Stimulated activated CD4-positive, alpha-beta T cell treated with anti-CD3 and anti-CD28 coated beads, Interleukin-1b, Interleukin-23, amount 100 ng/mL, for 4 hours (primary cell): Measurements from ENCODE around the gene TGFBRAP1.

Source experiments
- DNase-seq, 2 donors: peaks; one replicate each; pipeline ENCODE4 v3.0.0-alpha.2; 2020; ENCODE audit warnings: low read depth in 2 of 2

TGFBRAP1 gene

DNA sequence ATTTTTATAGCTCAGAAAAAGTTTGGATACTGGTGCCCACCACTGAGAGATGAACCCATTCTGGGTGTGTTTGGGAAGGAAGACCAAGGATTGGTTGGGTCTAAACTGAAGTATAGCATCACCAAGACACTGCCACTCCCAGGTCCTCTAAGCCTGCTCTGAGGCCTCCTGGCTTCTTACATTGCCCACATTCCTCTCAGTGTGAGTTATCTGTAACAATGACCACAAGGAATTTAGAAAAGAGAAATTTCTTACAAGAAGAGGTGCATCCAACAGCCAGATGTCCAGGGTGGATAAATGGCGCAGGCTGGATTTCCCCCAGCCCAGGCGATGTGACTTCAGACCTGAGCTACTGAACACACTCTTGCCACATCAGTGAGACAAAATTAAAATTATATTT is 89.6 kb downstream of the TGFBRAP1 start:
- DNase-seq = no peak

DNA sequence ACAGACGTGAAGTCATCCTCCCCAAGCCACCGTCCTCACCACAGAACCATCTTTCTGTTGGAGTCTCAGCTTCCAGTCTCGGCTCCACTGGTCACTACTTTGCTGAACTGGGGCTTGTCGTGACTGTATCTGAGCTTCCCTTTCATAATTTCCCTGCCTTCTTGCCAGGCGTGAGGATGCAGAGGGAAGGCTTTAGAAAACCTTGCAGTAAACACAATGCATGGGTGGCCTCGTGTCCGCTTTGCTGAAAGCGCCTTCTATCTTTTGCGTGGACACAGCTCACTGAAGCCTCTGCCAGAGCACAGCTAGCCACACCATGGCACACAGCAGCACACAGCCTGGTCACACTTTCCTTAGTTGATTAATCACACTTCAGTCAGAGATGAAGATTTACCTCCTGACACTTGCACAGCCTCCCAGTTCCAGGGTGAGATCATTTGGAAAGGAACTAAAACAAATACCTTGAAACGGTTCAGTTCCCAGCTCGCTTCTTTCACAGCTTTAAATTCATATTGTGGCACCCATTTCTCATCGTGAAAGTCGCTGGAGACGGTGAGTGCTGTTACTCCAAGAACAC is 90.8 kb downstream of the TGFBRAP1 start:
- DNase-seq = no peak

DNA sequence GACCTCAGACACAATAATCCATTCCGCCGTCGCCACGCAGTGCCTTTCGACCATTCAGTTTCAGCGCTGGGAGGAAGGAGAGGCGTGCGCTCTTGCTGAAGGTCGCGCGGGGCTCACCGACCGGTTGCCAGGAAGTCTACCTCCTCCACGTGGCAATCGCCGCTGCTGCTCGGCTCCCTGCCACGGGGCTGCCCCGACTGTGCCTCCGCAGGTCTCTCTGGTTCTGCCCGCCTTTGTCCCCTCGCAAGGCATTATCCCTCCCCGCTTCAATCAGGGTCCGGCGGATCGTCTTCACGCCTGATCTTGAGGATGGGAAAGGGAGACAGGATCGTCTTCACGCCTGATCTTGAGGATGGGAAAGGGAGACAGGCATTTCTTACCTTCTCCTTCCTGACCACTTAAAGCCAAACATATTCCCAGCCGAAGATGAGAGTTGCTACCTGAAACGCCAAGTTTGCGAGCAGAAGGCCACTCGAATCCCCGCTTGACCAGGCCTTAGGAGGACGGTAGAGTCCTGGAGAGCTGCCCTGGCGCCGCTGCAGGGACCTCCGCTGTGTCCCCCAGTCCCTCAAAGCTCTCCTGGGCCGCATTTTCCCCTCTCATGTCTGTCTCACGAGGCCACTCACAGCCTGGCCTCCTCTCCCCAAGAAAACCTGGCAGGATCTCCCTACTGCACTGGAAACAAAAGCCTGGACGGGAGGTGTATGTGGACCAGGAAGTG is 92.3 kb downstream of the TGFBRAP1 start:
- peak in 1 of 2 donors; percentile 15 for DNase-seq

- no peak for DNase-seq
Observed at GRCh38 chr2:105236060-105236424, 93.5 kb downstream of the TGFBRAP1 start.

DNA sequence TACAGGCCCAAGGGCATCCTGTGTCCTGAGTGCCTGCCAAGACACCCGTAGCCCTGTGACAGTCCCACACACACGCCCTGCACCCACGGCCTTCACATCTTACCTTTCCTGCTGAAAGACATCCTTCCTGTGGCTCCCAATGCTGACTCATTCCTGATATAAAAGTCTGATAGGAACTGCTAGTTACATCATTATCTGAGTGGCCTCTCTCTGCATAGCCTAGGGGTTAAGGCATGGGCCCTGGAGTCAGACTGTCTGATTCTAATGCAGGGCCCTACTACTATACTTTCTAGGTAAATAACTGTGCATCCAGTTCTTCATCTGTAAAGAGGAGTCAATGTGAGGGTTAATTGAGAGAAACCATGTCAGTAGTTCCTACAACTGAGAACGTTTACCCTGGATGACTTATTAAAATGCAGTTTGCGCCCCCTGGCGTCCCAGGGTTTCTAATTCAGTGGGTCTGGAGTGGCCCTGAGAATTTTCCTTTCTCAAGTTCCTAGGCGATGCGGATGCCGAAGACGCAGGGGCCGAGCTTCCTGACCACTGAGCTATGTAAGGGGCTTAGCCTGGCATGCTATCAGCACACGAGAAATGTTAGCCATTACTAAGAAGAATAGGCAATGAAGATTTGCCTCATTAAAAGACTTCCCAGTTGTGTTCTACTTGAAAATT is 94.0 kb downstream of the TGFBRAP1 start:
- DNase-seq = peak; percentile 43 to 60

GRCh38 chr2:105231232-105231619 is 98.3 kb downstream of the TGFBRAP1 start:
- no peak for DNase-seq

- DNase-seq = no peak
Observed at GRCh38 chr2:105224444-105224843, 105.1 kb downstream of the TGFBRAP1 start.

DNA sequence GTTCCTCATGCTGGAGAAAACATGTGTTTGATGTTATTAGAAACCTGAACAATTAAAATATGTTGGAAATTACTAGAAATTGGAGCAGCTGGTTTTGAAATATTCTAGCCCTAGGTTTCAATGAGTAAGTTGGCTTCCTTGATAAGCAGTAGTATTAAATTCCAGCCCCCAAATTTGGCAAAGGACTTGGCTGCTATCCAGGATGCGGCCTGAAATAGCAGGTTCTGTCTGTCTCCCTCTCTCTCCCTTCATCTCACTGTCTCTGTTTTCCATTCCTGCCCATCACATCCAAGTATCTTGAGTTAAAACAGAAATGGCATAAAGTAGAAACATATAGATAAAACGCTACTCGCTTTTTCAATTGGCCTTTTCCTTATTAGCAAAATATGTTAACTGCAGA is 108.9 kb downstream of the TGFBRAP1 start:
- no peak for DNase-seq

- no peak for DNase-seq
Observed at GRCh38 chr2:105215586-105216192, 113.8 kb downstream of the TGFBRAP1 start.
